Measurements from ENCODE around the gene ADCY5.
"Not testable (repeated sequence)": the region's sequence is repeated elsewhere in the genome, so short reads cannot be mapped to it uniquely, and the experiment has no call there.

The ADCY5 gene

GRCh38 chr3:123282461-123282860, 166.4 kb downstream of the ADCY5 start:
- DNase-seq: no peak

GRCh38 chr3:123281929-123282328, 167.0 kb downstream of the ADCY5 start:
- no peak for DNase-seq

GRCh38 chr3:123281406-123281805, 167.5 kb downstream of the ADCY5 start:
- no peak for DNase-seq

DNA sequence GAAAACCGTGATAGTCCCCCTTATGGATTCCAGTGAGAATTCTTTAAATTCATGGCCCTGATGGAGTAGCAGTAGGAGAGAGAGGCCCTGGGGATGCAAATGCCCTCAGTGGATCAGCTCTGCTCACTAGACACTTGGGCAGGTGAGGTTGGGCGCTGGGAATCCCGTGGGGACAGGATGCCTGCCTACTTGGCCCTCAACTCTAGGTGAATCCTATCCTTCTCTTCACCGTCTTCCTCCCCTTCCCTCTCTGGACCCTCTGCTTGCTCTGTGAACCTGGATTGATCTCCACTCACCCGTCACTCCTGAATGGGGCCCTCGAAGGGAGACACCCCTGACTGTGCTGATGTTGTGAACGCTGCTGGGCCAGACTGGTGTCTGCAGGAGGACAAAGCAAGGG, 169.8 kb downstream of the ADCY5 start:
- DNase-seq: no peak

- no peak for DNase-seq
Observed at GRCh38 chr3:123278446-123278845, 170.4 kb downstream of the ADCY5 start.

DNA sequence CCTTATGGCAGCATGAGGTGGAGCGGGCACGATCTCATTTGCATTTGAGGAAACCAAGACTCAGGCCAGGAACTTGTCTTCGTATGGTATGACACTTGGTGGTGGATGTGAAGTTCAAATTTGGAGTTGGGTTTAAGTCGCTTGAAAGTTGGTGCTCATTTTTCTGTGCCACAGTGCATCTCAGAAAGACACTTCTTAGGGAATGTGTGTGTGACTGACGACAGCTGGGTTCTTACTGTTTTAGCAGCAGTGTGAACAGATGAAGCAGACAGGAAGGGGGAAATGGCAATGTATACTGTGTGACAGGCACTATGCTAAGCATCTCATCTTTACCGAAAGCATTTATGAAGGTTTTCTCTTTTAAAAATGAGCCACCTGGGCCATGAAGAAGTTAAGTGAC, 171.8 kb downstream of the ADCY5 start:
- DNase-seq: no peak

DNA sequence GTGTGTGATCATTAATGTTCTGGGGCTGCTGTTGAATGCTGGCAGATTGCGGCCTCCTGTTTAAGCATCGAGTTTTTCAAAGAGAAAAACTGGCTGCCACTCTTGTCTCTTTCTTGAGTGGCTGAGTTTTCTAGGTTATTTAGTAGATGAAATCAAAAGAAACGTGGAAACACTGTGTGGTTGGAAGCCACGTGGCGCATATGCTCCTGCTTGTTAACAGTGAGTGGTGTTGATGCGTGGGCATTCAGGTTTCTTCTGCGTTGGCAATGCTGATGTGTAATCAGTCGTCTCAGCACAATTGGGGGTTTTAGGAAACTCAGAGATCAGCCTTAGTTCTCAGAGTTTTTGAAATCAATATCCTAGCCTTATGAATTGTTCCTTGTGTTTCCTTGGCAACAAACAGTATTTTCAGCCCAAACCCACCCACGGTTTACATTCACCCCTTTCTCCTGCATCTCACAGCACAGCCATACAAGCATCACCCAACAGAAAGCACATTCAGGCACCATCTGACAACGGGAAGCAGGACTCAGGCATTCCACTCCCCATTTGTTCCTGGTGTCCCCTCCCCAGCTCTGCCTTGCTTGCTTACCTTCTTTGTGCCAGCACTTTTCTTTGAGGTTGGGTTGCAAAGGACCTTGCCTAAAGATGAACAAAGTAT, 172.4 kb downstream of the ADCY5 start:
- no peak for DNase-seq

- no peak for DNase-seq
Observed at GRCh38 chr3:123275691-123276090, 173.2 kb downstream of the ADCY5 start.

DNA sequence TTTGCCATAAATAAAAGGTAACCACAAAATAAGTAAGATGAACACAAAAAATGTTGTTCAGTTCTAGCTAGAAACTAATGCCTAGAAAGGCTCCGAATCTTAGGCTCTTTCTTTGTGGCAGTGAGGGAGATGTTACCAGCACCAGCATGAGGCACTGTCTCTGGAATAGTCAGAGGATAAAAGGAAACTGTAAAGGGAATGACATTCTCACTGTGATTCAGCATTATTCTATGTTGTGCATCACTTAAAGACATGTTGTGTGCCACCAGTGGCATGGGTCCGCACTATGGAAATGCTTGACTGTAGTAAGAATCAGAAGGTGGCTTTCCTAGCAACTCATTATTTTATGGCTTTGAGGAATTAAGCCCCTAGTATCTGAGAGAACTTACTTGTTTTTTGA, 176.3 kb downstream of the ADCY5 start:
- no peak for DNase-seq

GRCh38 chr3:123271466-123272159, 177.3 kb downstream of the ADCY5 start:
- DNase-seq: no peak

DNA sequence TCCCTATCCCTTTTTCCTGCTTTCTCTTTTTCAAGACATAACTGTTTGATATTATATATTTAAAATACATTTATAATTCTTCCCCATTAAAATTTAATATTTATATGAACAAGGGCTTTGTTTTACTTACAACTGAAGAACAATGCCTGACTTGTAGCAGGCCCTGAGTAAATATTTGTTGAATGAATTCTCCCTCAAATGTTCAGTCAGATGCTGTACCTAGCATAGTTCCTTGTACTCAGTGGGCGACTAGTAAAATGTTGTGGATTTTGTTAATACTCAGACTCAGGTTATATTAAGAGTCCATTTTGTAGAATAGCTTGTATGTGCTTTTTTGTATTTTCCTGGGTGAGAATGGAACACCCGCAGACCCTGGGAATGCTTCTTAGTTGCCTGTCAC, 178.1 kb downstream of the ADCY5 start:
- no peak for DNase-seq

DNA sequence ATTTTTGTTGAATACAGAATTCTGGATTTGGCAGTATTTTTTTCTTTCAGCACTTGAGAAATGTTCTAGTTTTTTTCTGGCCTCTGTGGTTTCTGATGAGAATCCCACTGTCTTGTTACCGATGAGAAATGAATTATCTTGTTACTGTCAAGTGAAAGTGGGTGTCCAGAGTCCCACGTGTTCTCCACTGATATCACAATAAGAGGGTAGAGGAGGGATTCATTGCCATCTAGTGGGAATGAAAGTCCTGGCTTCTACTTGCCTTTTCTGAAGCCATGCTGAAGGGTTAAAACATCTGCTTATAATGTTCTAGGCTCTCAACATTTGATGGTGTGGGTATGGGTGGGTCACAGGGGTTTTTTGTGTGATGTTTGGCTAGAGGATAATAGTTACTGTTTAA, 181.1 kb downstream of the ADCY5 start:
- DNase-seq: no peak

DNA sequence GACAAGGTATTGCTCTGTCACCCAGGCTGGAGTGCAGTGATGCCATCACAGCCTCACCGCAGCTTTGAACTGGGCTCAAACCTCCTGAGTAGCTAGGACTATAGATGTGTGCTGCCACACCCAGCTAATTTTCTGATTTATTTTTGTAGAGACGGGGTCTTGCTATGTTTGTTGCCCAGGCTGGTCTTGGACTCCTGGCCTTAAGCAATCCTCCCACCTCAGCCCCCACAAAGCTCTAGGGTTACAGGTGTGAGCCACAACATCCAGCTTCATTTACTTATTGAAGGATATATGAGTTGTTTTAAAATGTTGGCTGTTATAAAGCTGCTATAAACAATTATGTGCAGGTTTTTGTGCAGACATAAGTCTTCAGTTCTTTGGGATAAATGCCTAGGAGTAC, 184.9 kb downstream of the ADCY5 start:
- DNase-seq: no peak

- DNase-seq: no peak
Observed at GRCh38 chr3:123262868-123263267, 186.0 kb downstream of the ADCY5 start.

GRCh38 chr3:123262226-123262625, 186.7 kb downstream of the ADCY5 start:
- DNase-seq: no peak

GRCh38 chr3:123261666-123262065, 187.2 kb downstream of the ADCY5 start:
- no peak for DNase-seq

GRCh38 chr3:123258811-123259420, 190.0 kb downstream of the ADCY5 start:
- peak; percentile 35 for DNase-seq

GRCh38 chr3:123258359-123258758, 190.5 kb downstream of the ADCY5 start:
- DNase-seq: no peak

- DNase-seq: no peak
Observed at GRCh38 chr3:123256256-123256655, 192.6 kb downstream of the ADCY5 start.

DNA sequence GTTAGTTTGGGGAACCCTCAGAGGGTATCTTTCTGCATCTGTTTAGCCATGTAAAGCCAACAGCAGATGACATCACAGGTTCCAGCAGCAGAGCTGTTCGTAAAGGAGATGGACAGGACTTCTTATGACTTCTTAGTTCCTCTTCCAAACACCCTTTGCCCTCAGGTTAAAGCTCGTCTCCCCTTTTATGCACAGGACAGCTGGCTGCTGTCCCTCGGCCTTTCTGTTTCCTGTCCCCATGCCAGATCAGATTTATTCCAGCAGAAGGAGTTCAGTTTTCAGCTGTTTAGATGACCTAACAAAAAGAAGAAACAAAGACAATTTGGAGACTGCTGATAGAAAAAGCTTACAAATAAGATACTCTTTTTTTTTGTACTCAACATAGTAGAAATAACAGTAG, 202.0 kb downstream of the ADCY5 start:
- DNase-seq: no peak

- DNase-seq: peak; percentile 23
Observed at GRCh38 chr3:123244128-123244527, 204.8 kb downstream of the ADCY5 start.

- no peak for DNase-seq
Observed at GRCh38 chr3:123239756-123240155, 209.1 kb downstream of the ADCY5 start.

DNA sequence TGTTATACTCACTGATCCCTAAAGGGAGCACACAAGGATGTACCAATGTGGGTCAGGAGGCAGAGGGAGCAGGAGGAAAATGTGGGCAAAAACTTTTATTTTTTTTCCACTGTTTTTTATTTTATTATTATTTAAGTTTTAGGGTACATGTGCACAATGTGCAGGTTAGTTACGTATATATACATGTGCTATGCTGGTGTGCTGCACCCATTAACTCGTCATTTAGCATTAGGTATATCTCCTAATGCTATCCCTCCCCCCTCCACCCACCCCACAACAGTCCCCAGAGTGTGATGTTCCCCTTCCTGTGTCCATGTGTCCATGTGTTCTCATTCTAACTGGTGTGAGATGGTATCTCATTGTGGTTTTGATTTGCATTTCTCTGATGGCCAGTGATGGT, 209.7 kb downstream of the ADCY5 start:
- DNase-seq: not testable (repeated sequence)

- DNase-seq: no peak
Observed at GRCh38 chr3:123236902-123237301, 212.0 kb downstream of the ADCY5 start.

All from CD4-positive, alpha-beta T cell treated with Interleukin-21 for 1 hour (primary cell).